Activated T-helper 17 cell treated with anti-CD3 and anti-CD28 coated beads, Interleukin-2, amount 50 U/mL, for 72 hours (primary cell): ENCODE measurements around the gene POU6F1. TPM values are rescaled to one million over a fixed set of nuclear protein-coding genes. Genes with fewer than 3 reads are reported as not detected.

Source experiments
- ATAC-seq: fragments of 150-1000 bp; cut with Tn5 transposase; replicated peaks from 2 replicates; pipeline ENCODE4 v1.10.0; 2021; ENCODE audit warnings: mild to moderate bottlenecking, moderate library complexity
- H3K27ac Mint-ChIP-seq: one replicate; pipeline ENCODE4 v1.8.0; 2022; ENCODE audit warnings: mixed read lengths
- H3K27me3 Mint-ChIP-seq: one replicate; pipeline ENCODE4 v1.8.0; 2022; ENCODE audit warnings: mixed read lengths
- H3K36me3 Mint-ChIP-seq: one replicate; pipeline ENCODE4 v1.8.0; 2022; ENCODE audit warnings: low read depth, mild to moderate bottlenecking, mixed read lengths
- H3K4me1 Mint-ChIP-seq: one replicate; pipeline ENCODE4 v1.8.0; 2022; ENCODE audit warnings: mixed read lengths
- H3K4me3 Mint-ChIP-seq: one replicate; pipeline ENCODE4 v1.8.0; 2022; ENCODE audit warnings: mild to moderate bottlenecking, mixed read lengths
- H3K9me3 Mint-ChIP-seq: one replicate; pipeline ENCODE4 v1.8.0; 2022; ENCODE audit warnings: mixed read lengths
- total RNA-seq, 2 donors: library from RNA; stranded (reverse); gene quantifications; one replicate each; pipeline ENCODE4 v1.2.3, GENCODE V29; 2022

POU6F1 gene
- total RNA-seq, 2 donors from 2014 or later, result 6.9 to 25.2 TPM

- Mint-ChIP-seq H3K4me1 (peaks cover 4% of the 10 kb centered on the region), H3K27me3 (no peaks in the 10 kb centered on the region), H3K27ac (no peak overlapping the region), H3K4me3 (no peak overlapping the region), H3K36me3 (no peaks in the 10 kb centered on the region), H3K9me3 (no peaks in the 10 kb centered on the region)
- ATAC-seq, result no peak
These were observed 21.3 kb downstream of the POU6F1 start for GRCh38 chr12:51196547-51196946.

- no peak for ATAC-seq
- H3K36me3 Mint-ChIP-seq, result no peaks in the 10 kb centered on the region
- H3K27me3 Mint-ChIP-seq, result no peaks in the 10 kb centered on the region
- H3K4me3 Mint-ChIP-seq, result no peak overlapping the region
- peaks cover under 1% of the 10 kb centered on the region for H3K4me1 Mint-ChIP-seq
- H3K27ac Mint-ChIP-seq, result no peak overlapping the region
- no peaks in the 10 kb centered on the region for H3K9me3 Mint-ChIP-seq
These were observed 22.0 kb downstream of the POU6F1 start for GRCh38 chr12:51195841-51196240.

GRCh38 chr12:51192284-51192671 lies 25.6 kb downstream of the POU6F1 start:
- Mint-ChIP-seq H3K27me3 (no peaks in the 10 kb centered on the region), H3K27ac (no peak overlapping the region), H3K9me3 (no peaks in the 10 kb centered on the region), H3K4me1 (no peaks in the 10 kb centered on the region), H3K4me3 (no peak overlapping the region), H3K36me3 (no peaks in the 10 kb centered on the region)
- no peak for ATAC-seq

GRCh38 chr12:51191516-51192283 lies 26.2 kb downstream of the POU6F1 start:
- H3K27me3 Mint-ChIP-seq, result no peaks in the 10 kb centered on the region
- H3K4me1 Mint-ChIP-seq, result no peaks in the 10 kb centered on the region
- H3K9me3 Mint-ChIP-seq, result no peaks in the 10 kb centered on the region
- H3K27ac Mint-ChIP-seq, result no peak overlapping the region
- no peak overlapping the region for H3K4me3 Mint-ChIP-seq
- H3K36me3 Mint-ChIP-seq, result no peaks in the 10 kb centered on the region
- ATAC-seq, result no peak

GRCh38 chr12:51190820-51191219 lies 27.0 kb downstream of the POU6F1 start:
- no peaks in the 10 kb centered on the region for H3K9me3 Mint-ChIP-seq
- ATAC-seq, result no peak
- no peaks in the 10 kb centered on the region for H3K36me3 Mint-ChIP-seq
- no peak overlapping the region for H3K4me3 Mint-ChIP-seq
- H3K27me3 Mint-ChIP-seq, result no peaks in the 10 kb centered on the region
- H3K27ac Mint-ChIP-seq, result no peak overlapping the region
- H3K4me1 Mint-ChIP-seq, result no peaks in the 10 kb centered on the region

GRCh38 chr12:51189790-51190355 lies 28.0 kb downstream of the POU6F1 start:
- Mint-ChIP-seq H3K27ac (no peak overlapping the region), H3K27me3 (no peaks in the 10 kb centered on the region), H3K4me1 (no peaks in the 10 kb centered on the region), H3K36me3 (no peaks in the 10 kb centered on the region), H3K9me3 (no peaks in the 10 kb centered on the region), H3K4me3 (no peak overlapping the region)
- no peak for ATAC-seq

GRCh38 chr12:51188359-51189051 lies 29.4 kb downstream of the POU6F1 start:
- no peaks in the 10 kb centered on the region for H3K9me3 Mint-ChIP-seq
- no peak overlapping the region for H3K27ac Mint-ChIP-seq
- H3K4me3 Mint-ChIP-seq, result no peak overlapping the region
- no peaks in the 10 kb centered on the region for H3K36me3 Mint-ChIP-seq
- H3K27me3 Mint-ChIP-seq, result no peaks in the 10 kb centered on the region
- ATAC-seq, result no peak
- no peaks in the 10 kb centered on the region for H3K4me1 Mint-ChIP-seq

GRCh38 chr12:51187370-51187987 lies 30.4 kb downstream of the POU6F1 start:
- Mint-ChIP-seq H3K27ac (no peak overlapping the region), H3K27me3 (no peaks in the 10 kb centered on the region), H3K4me1 (no peaks in the 10 kb centered on the region), H3K4me3 (no peak overlapping the region), H3K36me3 (no peaks in the 10 kb centered on the region), H3K9me3 (no peaks in the 10 kb centered on the region)
- ATAC-seq, result no peak

GRCh38 chr12:51186465-51187085 lies 31.3 kb downstream of the POU6F1 start:
- Mint-ChIP-seq H3K9me3 (no peaks in the 10 kb centered on the region), H3K27ac (no peak overlapping the region), H3K27me3 (no peaks in the 10 kb centered on the region), H3K36me3 (no peaks in the 10 kb centered on the region), H3K4me1 (no peaks in the 10 kb centered on the region), H3K4me3 (no peak overlapping the region)
- no peak for ATAC-seq

GRCh38 chr12:51185171-51185717 lies 32.6 kb downstream of the POU6F1 start:
- Mint-ChIP-seq H3K36me3 (no peaks in the 10 kb centered on the region), H3K9me3 (no peaks in the 10 kb centered on the region), H3K4me1 (no peaks in the 10 kb centered on the region), H3K27me3 (no peaks in the 10 kb centered on the region), H3K4me3 (no peak overlapping the region), H3K27ac (no peak overlapping the region)
- ATAC-seq, result no peak

- Mint-ChIP-seq H3K4me3 (no peak overlapping the region), H3K4me1 (no peaks in the 10 kb centered on the region), H3K27ac (no peak overlapping the region), H3K9me3 (no peaks in the 10 kb centered on the region), H3K27me3 (no peaks in the 10 kb centered on the region), H3K36me3 (no peaks in the 10 kb centered on the region)
- ATAC-seq, result no peak
These were observed 34.0 kb downstream of the POU6F1 start for GRCh38 chr12:51183816-51184215.

- no peak for ATAC-seq
- Mint-ChIP-seq H3K4me1 (no peaks in the 10 kb centered on the region), H3K27ac (no peak overlapping the region), H3K4me3 (no peak overlapping the region), H3K36me3 (no peaks in the 10 kb centered on the region), H3K27me3 (no peaks in the 10 kb centered on the region), H3K9me3 (no peaks in the 10 kb centered on the region)
These were observed 34.5 kb downstream of the POU6F1 start for GRCh38 chr12:51183349-51183748.

GRCh38 chr12:51181558-51181957 lies 36.3 kb downstream of the POU6F1 start:
- Mint-ChIP-seq H3K27ac (no peak overlapping the region), H3K27me3 (no peaks in the 10 kb centered on the region)
- no peak for ATAC-seq

GRCh38 chr12:51177897-51178296 lies 40.0 kb downstream of the POU6F1 start:
- no peaks in the 10 kb centered on the region for H3K9me3 Mint-ChIP-seq
- H3K4me1 Mint-ChIP-seq, result peaks cover 4% of the 10 kb centered on the region
- no peak for ATAC-seq
- H3K27me3 Mint-ChIP-seq, result no peaks in the 10 kb centered on the region
- H3K4me3 Mint-ChIP-seq, result no peak overlapping the region
- no peak overlapping the region for H3K27ac Mint-ChIP-seq
- no peaks in the 10 kb centered on the region for H3K36me3 Mint-ChIP-seq

More at GRCh38 chr12:51181558-51181957, 36.3 kb downstream of the POU6F1 start:
- no peak overlapping the region for H3K4me3 Mint-ChIP-seq
- no peaks in the 10 kb centered on the region for H3K4me1 Mint-ChIP-seq
- no peaks in the 10 kb centered on the region for H3K9me3 Mint-ChIP-seq
- H3K36me3 Mint-ChIP-seq, result no peaks in the 10 kb centered on the region
